Type B pancreatic cell (in vitro differentiated cells): ENCODE data around the gene PCNX3. TPM values are rescaled to one million over a fixed set of nuclear protein-coding genes. Genes with fewer than 3 reads are reported as not detected.

ENCODE experiments used
- DNase-seq: peaks from one replicate; pipeline ENCODE4 v3.0.0; 2021; ENCODE audit warnings: mixed read lengths; ENCODE audit not compliant: unreplicated experiment; ENCODE audit errors: extremely low spot score
- H3K27ac Mint-ChIP-seq: 2 replicates; pipeline ENCODE4 v1.8.0; 2021; ENCODE audit warnings: mild to moderate bottlenecking, mixed read lengths
- H3K27me3 Mint-ChIP-seq: 2 replicates; pipeline ENCODE4 v1.8.0; 2021; ENCODE audit warnings: mixed read lengths
- H3K36me3 Mint-ChIP-seq: 2 replicates; pipeline ENCODE4 v1.8.0; 2021; ENCODE audit warnings: mixed read lengths
- H3K4me1 Mint-ChIP-seq: one replicate; pipeline ENCODE4 v1.8.0; 2021; ENCODE audit warnings: mixed read lengths; ENCODE audit not compliant: unreplicated experiment
- H3K4me3 Mint-ChIP-seq: 2 replicates; pipeline ENCODE4 v1.8.0; 2021; ENCODE audit warnings: mild to moderate bottlenecking, mixed read lengths
- H3K9me3 Mint-ChIP-seq: 2 replicates; pipeline ENCODE4 v1.8.0; 2021; ENCODE audit warnings: mixed read lengths
- total RNA-seq: library from RNA; stranded (reverse); gene quantifications from 2 replicates; pipeline ENCODE4 v1.2.1, GENCODE V29; 2021; ENCODE audit warnings: low replicate concordance
- TF ChIP-seq, protein P1 (sequence below): fragments of 200-600 bp; sonication (generic); conservative IDR thresholded peaks from 2 replicates; pipeline ENCODE4 v1.5.0; 2021; ENCODE audit warnings: antibody characterized with exemption, mild to moderate bottlenecking

Gene PCNX3
- total RNA-seq, 1 donor from 2014 or later = 44.9 TPM

- H3K36me3 Mint-ChIP-seq = peaks cover 6% of the 10 kb centered on the region
- TF ChIP-seq, protein P1, sequence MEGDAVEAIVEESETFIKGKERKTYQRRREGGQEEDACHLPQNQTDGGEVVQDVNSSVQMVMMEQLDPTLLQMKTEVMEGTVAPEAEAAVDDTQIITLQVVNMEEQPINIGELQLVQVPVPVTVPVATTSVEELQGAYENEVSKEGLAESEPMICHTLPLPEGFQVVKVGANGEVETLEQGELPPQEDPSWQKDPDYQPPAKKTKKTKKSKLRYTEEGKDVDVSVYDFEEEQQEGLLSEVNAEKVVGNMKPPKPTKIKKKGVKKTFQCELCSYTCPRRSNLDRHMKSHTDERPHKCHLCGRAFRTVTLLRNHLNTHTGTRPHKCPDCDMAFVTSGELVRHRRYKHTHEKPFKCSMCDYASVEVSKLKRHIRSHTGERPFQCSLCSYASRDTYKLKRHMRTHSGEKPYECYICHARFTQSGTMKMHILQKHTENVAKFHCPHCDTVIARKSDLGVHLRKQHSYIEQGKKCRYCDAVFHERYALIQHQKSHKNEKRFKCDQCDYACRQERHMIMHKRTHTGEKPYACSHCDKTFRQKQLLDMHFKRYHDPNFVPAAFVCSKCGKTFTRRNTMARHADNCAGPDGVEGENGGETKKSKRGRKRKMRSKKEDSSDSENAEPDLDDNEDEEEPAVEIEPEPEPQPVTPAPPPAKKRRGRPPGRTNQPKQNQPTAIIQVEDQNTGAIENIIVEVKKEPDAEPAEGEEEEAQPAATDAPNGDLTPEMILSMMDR = no peak
- peak; percentile 88 for DNase-seq
- H3K4me3 Mint-ChIP-seq = peak within 1 kb of the TSS; percentile 95
- H3K27ac Mint-ChIP-seq = peak within 1 kb of the TSS; percentile 96
- H3K9me3 Mint-ChIP-seq = no peaks in the 10 kb centered on the region
- H3K4me1 Mint-ChIP-seq = peaks cover 37% of the 10 kb centered on the region
- peaks cover 14% of the 10 kb centered on the region for H3K27me3 Mint-ChIP-seq
These were observed 43.1 kb upstream of the PCNX3 start, which contains the start of gene FAM89B for GRCh38 chr11:65572356-65573051. FAM89B (plus strand) TSS chr11:65572538; CDS start chr11:65572670, 132 bp downstream.

DNA sequence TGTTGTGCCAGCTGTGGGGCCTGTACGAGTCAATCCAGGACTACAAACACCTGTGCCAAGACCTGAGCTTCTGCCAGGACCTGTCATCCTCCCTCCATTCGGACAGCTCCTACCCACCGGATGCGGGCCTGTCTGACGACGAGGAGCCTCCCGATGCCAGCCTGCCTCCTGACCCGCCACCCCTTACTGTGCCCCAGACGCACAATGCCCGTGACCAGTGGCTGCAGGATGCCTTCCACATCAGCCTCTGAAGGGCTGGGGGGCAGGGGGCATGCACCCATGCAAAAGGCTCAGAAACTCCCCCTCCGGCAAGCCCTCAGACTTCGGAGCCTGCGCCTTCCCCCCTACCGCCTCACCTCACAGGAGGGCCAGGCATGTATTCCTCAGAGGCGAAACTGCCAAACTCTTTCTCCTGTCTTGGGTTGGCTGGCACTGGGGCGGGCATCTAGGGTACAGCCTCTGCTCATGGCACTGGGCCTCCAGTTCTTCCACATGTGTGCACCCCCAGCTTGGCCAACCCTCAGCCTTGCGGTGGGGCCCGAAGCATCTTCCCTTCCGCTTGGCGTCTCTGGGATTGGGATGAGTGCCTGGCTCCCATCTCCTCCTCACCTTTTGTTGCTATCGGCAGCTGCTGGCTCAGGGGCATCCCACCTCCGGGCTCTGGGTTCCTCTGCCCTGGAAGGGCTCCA is 42.0 kb upstream of the PCNX3 start:
- Mint-ChIP-seq H3K36me3 (peaks cover 3% of the 10 kb centered on the region), H3K4me1 (peaks cover 38% of the 10 kb centered on the region), H3K4me3 (peak overlapping the region; percentile 88), H3K27ac (peak overlapping the region; percentile 72), H3K27me3 (peaks cover 17% of the 10 kb centered on the region), H3K9me3 (no peaks in the 10 kb centered on the region)
- DNase-seq = no peak
- TF ChIP-seq, protein P1 = no peak

- no peaks in the 10 kb centered on the region for H3K9me3 Mint-ChIP-seq
These were observed 41.3 kb upstream of the PCNX3 start for GRCh38 chr11:65574109-65574810.

GRCh38 chr11:65574811-65575567 is 40.6 kb upstream of the PCNX3 start:
- TF ChIP-seq, protein P1 = no peak
- peaks cover 28% of the 10 kb centered on the region for H3K4me1 Mint-ChIP-seq
- no peaks in the 10 kb centered on the region for H3K9me3 Mint-ChIP-seq
- no peak for DNase-seq
- peaks cover 3% of the 10 kb centered on the region for H3K36me3 Mint-ChIP-seq
- peaks cover 17% of the 10 kb centered on the region for H3K27me3 Mint-ChIP-seq
- peak overlapping the region; percentile 80 for H3K27ac Mint-ChIP-seq
- peak overlapping the region; percentile 88 for H3K4me3 Mint-ChIP-seq

More at GRCh38 chr11:65574109-65574810, 41.3 kb upstream of the PCNX3 start:
- Mint-ChIP-seq H3K4me1 (peaks cover 33% of the 10 kb centered on the region), H3K27ac (peak overlapping the region; percentile 80), H3K36me3 (peaks cover 3% of the 10 kb centered on the region), H3K27me3 (peaks cover 17% of the 10 kb centered on the region), H3K4me3 (peak overlapping the region; percentile 88)
- peak; percentile 87 for DNase-seq
- TF ChIP-seq, protein P1 = peak; percentile 99
